HFF-Myc (cell line): Measurements from ENCODE around the gene TMEM245.
"Not testable (repeated sequence)": the region's sequence is repeated elsewhere in the genome, so short reads cannot be mapped to it uniquely, and the experiment has no call there.

Source experiments
- DNase-seq: peaks from one replicate; pipeline ENCODE4 v3.0.0-alpha.2; 2011; ENCODE audit warnings: low read depth; ENCODE audit errors: extremely low read depth
- H3K4me3 ChIP-seq: replicated peaks from 2 replicates; pipeline ENCODE4 v1.5.1; 2011; ENCODE audit warnings: low read depth, mild to moderate bottlenecking, control low read depth, low read length
- TF ChIP-seq, protein P1 (sequence below): IDR thresholded peaks from 2 replicates; pipeline ENCODE4 v1.5.1; 2012; ENCODE audit warnings: mild to moderate bottlenecking, low read depth, low read length, control low read depth; ENCODE audit errors: missing control alignments

The TMEM245 gene

DNA sequence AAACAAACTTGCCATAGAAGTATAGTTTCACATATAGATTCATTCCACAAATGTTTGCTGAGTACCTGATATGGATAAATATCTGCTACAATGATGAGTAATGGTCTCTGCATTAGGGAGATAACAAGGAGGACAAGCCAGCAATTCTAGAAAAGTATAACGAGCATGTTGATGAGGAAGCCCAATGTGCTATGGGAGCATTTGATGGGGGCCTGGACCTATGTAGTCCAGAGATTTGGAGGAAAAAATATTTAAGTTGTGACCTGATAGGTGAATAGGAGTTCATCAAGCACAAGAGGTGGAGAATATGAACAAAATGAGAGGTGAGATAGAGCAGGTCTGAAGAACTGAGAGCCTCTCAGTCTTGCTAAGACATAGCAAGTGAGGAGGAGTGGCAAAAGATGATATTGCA, 14.4 kb upstream of the TMEM245 start:
- TF ChIP-seq, protein P1, sequence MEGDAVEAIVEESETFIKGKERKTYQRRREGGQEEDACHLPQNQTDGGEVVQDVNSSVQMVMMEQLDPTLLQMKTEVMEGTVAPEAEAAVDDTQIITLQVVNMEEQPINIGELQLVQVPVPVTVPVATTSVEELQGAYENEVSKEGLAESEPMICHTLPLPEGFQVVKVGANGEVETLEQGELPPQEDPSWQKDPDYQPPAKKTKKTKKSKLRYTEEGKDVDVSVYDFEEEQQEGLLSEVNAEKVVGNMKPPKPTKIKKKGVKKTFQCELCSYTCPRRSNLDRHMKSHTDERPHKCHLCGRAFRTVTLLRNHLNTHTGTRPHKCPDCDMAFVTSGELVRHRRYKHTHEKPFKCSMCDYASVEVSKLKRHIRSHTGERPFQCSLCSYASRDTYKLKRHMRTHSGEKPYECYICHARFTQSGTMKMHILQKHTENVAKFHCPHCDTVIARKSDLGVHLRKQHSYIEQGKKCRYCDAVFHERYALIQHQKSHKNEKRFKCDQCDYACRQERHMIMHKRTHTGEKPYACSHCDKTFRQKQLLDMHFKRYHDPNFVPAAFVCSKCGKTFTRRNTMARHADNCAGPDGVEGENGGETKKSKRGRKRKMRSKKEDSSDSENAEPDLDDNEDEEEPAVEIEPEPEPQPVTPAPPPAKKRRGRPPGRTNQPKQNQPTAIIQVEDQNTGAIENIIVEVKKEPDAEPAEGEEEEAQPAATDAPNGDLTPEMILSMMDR: no peak

DNA sequence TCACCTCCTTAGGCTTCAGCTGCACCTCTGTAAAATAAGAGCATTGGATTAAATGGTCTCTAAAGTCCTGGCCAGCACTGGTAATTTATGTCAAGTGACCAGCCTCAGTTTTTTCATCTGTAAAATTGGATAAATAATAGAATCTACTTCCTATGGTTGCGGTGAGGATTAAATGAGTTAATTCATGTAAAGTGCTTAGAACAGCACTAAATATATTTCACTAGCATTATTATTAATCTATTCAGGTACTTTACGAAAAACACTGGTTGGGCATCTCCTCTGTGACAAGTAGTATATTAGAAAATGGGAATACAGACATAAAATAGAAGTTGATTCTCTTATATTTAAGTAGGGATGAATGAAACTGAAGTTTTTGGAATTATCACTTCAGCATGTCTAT, 13.8 kb upstream of the TMEM245 start:
- no peak for DNase-seq
- TF ChIP-seq, protein P1: no peak
- H3K4me3 ChIP-seq: no peak overlapping the region

More for the DNA sequence above, 14.4 kb upstream of the TMEM245 start:
- DNase-seq: no peak
- H3K4me3 ChIP-seq: no peak overlapping the region

- TF ChIP-seq, protein P1: no peak
- no peak overlapping the region for H3K4me3 ChIP-seq
Observed at GRCh38 chr9:109132567-109133021, 12.8 kb upstream of the TMEM245 start.

GRCh38 chr9:109129470-109130197, 9.9 kb upstream of the TMEM245 start:
- TF ChIP-seq, protein P1: no peak
- H3K4me3 ChIP-seq: no peak overlapping the region
- no peak for DNase-seq

More at GRCh38 chr9:109132567-109133021, 12.8 kb upstream of the TMEM245 start:
- no peak for DNase-seq

DNA sequence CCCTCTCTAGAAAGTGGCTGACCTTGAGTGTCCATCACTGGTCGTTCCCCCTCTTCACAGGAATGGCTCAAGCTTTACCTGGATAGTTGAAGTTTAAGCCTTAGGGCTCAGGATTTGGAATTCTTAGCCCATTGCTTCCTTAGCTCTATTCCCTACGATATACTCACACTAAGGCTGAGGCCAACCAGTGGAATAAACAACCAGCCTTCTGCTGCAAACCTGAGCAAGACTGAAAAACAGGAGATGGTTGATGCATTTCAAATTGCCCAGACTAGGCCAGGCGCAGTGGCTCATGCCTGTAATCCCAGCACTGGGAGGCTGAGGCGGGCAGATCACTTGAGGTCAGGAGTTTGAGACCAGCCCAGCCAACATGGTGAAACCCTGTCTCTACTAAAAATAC, 6.9 kb upstream of the TMEM245 start:
- DNase-seq, H3K4me3 ChIP-seq: not testable (repeated sequence)

DNA sequence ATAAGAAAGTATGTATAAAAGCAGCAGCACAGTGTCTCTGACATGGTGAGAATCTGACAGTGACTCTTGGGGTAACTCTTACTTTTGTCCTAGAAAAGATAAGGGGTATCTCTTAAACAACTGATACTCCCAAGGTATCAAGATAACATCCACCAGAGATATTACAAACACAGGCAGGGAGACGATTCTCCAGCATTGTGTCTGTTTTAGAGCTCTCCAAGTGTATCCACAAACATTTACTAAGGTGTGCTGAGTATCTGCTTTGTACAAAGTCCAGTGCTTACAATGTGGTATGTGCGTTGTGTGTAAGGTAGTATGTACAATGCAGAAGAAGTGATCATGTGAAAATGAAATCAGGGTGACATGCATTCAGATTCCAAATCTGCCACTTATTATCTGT, 4.4 kb upstream of the TMEM245 start:
- TF ChIP-seq, protein P1: no peak
- H3K4me3 ChIP-seq: no peak overlapping the region
- no peak for DNase-seq

DNA sequence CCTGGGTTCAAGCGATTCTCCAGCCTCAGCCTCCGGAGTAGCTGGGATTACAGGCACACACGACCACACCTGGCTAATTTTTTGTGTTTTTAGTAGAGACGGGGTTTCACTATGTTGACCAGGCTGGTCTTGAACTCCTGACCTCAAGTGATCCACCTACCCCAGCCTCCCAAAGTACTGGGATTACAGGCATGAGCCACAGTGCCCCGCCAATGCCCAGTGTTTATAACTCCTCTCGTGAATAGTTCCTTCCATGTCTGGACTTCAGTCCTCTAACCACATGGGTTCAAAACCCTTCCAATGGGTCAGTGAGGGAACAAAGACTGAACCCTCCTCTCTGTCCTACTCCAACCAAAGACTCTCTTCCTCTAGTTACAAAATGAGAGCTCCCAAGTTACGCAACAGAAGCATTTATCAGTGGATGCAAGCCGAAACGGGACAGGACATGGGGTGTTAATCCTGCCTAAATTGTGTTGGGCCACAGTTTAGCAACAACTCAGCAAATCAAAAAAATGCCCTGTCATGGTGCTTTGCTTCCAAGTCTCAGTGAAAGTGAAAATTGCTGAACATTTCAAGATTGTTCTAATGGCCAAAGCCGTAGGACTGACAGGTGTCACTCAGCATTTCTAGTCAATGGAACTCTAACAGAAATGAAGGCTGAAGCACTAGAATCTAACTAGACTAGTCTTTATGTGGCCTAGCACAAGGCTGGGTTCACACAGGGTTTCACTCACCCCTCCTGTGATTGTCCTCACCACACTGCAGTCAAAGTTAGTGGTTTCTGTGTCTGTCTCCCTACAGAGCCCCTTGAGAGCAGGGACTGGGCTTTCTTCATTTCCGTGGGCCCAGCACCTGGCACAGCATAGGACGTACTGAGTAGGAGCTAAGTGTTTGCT, 3.2 kb upstream of the TMEM245 start:
- TF ChIP-seq, protein P1: no peak
- H3K4me3 ChIP-seq: no peak overlapping the region
- no peak for DNase-seq
